NCI-H2227 (cell line): ENCODE data around the gene SMIM33.
"Not testable (repeated sequence)": the region's sequence is repeated elsewhere in the genome, so short reads cannot be mapped to it uniquely, and the experiment has no call there.

Experiments used
- DNase-seq: peaks from one replicate; lab custom pipeline; 2025; ENCODE audit not compliant: unreplicated experiment; lab: John Stamatoyannopoulos, UW

The SMIM33 gene

DNA sequence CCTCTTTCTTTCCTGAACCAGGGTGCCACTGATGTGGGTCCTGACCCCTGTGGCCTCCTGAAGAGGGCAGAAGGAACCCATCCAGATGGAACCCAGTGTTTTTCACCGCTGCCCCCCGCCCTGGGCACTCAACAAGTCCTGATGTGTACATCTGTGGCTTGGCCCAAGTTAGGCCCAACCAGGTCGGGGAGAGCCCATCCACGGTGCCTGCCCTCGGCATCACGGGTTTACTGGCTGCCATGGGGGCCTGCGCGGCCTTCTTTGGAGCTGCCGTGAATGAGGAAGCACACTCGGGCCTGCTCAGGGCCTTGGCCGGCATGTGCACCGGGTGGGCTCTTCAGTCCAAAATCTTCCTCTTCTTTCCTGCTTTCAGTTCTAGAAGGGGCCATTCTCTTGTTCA lies 14.0 kb upstream of the SMIM33 start:
- DNase-seq: no peak

DNA sequence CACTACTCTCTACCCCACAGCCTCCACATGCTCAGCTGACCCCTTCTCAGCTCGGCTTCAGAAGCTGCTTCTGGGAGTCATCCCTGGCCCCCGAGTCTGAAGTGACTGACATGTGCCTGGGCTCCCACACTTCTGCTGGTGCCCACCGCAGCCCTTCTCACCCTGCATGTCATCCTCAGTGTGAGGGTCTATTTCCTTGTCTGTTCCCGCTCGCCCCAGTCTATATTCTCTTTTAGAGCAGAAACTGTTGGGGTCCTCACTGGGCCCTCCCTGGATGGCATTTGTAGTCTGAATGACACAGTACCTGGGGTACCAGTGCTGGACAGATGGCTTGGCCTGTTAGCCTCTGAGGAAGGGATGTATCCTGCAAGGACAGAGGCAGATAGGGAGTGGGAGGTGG lies 13.6 kb upstream of the SMIM33 start:
- no peak for DNase-seq

DNA sequence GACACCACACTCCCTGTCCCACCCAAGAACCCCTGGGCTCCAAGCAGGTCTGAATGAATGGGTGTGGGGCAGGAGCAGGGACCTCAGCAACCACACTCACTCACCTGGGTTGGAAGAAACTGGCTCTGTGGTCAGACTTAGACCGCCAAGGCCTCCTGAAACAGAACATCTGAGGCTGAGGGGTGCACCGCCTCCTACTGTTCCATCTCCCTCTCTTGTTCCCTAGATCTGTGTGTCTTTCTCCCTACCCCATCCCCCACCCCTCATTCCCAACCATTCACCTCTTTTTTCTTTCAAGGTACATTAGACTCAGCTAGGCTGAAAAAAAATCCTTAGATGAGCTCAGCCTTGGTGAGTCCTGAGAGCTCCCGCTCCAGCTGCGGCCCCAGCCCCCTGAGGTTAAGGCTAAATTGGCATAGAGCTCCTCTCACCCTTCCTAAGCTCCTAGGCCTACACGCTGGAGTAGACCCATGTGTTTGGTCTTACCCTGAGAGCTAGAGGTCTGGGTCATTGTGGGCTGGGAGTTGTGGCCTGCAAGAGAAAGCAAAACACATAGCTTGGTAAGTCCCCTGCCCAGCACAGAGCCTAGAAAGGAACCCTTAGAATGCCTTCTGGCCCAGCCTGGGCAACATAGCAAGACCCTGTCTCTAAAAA lies 13.0 kb upstream of the SMIM33 start:
- DNase-seq: no peak

DNA sequence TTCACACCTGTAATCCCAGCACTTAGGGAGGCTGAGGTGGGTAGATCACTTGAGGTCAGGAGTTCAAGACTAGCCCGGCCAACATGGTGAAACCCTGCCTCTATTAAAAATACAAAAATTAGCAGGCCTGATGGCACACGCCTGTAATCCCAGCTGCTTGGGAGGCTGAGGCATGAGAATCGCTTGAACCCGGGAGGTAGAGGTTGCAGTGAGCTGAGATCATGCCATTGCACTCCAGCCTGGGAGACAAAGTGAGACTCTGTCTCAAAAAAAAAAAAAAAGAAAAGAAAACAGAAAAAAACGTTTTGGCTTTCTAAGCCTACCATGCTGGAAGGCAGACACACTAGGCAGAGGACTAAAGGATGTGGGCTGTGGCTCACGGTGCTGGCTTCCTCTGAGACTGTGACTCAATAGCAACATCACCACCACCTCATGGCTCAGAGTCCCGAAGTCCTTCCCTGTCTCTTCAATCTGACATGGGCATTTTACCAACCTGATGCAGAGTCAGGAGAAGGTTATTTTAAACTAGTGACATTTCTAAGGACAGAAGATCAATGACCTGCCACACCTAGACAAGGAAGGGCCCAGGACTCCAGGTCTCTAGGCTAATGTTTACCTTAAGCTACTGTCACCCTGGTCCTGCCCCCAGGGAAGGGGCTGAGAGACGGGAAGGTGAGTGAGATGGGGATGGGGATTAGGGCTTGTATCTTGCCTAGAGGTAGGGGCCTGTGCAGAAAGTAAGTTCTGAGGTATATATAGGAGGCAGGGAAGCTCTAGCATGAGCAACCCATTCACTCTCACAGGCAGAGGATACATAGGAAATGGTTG lies 12.0 kb upstream of the SMIM33 start:
- no peak for DNase-seq

DNA sequence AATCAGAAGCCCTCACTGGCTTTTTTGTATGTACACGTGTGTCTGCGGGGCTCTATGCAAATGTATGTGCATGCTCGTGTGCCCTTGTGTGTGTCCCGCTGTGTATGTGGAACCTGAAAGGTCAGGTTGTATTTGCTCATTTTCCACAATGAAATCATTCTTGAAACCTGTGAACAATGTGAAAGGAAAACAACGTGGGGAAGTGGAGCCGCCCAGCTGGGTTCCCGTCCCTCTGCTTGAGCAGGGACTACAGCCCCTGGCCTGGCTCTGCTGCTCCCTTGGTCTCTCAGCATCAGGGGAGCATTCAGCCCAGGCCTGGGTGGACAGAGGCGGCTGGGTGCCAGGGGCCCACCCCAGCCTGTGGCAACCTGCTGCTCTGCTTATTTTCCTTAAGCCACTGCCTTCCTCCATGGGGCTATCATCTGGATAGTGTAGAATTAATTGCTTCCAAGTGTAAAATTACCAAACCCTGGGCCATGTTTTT lies 11.3 kb upstream of the SMIM33 start:
- no peak for DNase-seq

DNA sequence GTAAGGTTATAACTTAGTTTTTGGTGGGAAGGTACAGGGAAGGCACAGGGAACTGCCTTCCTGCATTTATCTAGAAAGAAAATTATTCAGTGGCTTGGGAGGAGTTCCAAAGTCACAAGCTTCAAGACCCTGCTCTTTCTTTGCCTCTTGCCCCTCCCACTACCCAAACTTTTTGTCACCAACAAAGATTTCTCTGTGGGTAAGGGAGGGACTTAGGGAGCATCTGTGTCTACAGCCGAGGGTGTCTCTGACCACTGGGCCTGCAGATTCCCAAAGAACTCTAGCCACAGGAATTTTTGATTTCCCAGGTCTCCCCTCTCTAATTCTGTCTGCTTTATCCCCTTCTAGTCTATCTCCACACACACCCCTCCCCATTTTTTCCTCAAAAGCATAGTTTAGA lies 10.3 kb upstream of the SMIM33 start:
- DNase-seq: no peak

DNA sequence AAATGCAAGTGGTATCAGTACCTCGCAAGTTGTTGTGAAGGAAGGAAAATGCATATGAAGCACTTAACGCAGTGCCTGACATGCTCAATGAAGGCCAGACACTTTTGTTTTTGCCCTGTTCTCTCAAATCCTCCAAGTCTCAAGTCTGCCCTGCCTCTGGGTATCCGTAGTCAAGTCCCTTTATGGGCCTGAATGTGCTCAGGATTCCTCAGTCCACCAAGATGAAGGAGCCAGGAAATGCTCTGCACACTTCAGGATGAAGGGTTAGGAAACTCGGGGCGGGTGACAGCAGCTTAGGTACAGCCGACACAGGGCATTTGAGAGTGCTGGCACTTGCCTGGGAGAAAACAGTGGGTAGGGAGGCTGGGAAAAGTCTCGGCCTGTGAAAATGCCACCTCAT lies 9.6 kb upstream of the SMIM33 start:
- no peak for DNase-seq

DNA sequence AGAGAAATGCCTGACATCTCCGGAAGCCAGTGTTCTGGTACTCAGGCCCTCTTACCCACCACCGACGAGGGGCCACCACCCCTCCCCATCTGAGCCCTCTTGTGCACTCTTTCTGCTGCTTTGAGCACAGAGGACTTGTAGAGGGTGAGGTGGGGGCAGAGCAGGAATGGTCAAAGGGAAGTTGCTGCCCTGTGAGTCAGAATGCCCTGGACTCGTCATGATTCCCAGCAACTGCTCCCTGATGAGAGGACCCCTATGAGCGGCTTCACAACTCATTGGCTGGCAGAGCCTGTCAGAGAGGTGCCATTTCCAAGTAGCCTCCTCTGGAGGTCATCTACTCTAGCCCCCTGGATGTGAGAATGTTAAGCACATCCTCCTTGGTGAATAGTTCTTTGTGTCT lies 9.1 kb upstream of the SMIM33 start:
- DNase-seq: no peak

DNA sequence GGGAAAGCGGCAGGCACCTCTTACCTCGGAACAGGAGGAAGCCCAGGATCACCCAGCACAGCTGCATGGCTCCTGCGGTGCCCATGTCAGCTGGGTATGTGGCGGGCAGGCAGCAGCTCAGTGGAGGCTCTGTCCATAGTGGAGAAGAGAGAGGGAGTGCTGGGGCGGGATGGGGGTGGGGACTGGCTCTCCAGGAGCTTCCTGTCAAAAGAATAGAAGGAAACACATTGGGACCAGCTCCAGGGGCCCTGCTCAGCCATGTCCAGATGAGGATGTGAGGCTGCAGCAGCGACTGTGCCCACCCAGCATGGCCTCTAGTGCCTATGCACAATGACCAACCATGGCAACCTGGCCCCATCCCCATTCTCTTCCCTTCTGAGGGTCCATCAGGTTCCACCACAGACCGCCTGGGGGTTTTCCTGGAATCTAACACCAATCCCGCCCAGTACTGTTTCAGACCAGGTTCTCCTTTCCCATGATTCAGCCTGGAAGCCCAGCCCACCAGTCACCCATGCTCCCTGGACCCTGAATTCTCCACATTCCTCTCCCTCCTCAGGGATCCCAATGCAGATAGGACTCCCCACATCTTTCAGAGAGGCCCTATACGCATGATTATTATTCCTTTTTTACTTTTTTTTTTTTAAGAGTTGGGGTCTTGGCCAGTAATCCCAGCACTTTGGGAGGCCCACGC lies 8.1 kb upstream of the SMIM33 start, which contains the start of gene ECSCR:
ECSCR (minus strand) TSS at position 158 of the 691 bp plus-strand sequence; CDS start at position 85, 73 bp downstream.
- no peak for DNase-seq

DNA sequence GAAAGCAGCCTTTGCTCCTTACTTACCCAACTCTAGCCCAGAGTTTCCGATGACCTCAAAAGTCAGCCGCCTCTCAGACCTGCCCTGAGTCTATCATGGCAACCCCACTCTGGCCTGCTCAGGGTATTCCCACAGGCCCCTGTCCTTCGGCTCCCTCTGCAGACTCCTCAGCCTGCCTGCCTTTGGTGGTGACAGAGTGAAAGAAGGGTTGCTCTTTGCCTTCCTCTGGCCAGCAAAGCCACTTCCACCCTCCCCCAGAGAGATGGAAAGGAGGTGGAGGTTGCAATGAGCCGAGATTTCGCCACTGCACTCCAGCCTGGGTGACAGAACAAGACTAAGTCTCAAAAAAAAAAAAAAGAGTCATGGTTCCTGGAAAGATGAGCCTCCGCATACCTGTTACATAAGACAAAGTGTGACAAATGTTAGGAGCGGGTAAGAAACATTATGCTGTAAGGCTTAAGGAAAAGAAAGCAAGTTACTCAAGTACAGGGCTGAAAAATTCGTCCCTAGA lies 2.3 kb upstream of the SMIM33 start:
- no peak for DNase-seq

DNA sequence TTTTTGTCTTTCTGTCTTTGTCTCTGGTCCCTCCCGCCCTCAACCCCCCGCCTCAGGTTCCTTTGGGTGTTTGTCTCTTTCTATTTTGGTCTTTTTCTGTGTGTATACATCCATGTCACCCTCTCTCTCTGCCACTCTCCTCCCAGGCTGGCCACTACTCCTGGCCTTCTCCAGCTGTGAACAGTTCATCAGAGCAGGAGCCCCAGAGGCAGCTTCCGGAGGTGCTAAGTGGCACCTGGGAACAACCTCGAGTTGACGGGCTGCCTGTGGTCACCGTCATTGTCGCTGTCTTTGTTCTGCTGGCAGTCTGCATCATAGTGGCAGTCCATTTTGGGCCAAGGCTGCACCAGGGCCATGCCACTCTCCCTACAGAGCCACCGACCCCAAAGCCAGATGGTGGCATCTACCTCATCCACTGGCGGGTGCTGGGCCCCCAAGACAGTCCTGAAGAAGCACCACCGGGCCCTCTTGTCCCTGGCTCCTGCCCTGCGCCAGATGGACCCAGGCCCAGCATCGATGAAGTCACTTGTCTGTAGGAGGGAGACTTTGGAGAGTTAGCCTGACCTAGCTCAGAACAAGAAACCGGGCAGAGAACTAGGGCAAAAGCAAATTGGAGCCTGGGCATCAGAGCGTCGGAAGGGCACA lies 1.7 kb downstream of the SMIM33 start:
- DNase-seq: no peak

DNA sequence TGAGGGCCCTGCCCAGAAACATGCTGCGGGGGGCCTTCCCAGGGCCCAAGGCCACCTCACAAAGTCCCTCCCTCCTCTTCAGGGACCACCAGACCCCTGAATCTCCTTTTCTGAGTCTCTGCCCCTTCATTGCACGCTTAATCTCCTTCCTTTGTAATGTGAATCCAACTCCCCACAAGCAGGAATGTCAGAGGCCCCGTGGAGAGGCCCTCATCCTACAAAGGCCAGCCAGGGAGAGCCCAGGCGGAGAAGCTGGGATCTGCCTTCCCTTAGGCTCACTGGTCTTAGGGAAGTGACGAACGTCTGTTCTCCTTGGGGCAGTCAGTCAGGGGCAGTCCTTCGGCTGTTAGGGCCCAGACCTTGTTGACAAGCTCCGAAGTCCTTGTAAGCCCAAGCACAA lies 2.3 kb downstream of the SMIM33 start:
- DNase-seq: no peak

DNA sequence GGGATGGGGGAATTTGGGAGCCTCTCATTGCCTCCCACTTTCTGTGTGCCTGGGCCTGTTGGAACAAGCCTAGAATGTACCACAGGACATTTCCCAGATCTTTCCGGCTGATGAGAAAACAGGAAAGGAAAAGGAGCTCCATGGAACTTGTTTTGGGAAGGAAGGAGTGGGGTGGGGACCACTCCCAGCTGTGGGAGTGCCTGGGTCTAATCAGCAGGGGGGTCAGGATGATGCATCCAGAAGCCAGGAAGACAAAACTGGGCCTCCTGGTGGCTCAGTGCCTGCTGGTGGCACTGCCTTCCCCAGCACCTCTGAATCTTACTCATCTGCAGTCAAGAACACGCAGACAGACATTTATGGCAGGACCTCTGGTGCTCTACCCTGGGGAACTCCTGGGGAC lies 2.8 kb downstream of the SMIM33 start:
- DNase-seq: no peak

DNA sequence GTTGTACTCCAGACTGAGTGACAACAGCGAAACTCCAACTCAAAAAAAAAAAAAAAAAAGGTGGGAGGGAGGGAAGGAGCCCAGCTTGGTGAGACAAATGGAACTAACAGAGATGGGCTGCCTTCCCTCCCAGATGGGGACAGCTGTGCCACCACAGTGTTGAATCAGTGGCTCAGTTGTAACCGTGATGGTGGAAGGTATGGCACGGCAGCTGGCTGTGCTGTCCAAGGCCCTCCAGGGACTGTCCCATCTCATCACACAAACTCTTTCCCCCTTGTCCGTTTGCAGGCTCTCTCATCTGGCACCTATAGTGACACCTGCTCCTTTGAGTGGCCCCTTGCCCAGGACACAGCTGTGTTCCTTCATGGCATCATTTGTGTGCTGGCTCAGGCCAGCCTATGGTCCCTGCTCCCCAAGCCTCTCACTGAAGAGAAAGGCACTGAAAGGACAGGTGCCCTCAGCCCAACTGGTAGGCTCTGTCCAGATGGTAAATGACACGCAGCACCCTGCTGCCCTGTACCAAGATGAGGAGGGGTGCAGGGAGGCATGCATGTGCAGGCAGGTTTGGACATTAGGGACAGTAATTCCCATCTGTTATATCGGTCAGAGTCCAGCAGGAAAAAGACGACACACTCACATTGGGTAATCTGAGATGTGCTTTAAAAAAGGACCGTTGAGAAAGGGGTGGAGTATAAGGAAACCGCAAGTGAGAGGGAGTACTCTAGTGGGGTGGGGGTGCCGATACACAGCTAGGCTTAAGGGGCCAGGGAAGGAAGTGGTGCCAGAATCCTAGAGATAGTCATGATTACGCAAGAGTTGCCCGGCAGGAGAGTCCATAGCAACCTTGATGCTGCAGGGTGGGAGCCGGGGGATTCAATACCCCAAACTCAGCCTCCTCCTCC lies 4.3 kb downstream of the SMIM33 start:
- no peak for DNase-seq

DNA sequence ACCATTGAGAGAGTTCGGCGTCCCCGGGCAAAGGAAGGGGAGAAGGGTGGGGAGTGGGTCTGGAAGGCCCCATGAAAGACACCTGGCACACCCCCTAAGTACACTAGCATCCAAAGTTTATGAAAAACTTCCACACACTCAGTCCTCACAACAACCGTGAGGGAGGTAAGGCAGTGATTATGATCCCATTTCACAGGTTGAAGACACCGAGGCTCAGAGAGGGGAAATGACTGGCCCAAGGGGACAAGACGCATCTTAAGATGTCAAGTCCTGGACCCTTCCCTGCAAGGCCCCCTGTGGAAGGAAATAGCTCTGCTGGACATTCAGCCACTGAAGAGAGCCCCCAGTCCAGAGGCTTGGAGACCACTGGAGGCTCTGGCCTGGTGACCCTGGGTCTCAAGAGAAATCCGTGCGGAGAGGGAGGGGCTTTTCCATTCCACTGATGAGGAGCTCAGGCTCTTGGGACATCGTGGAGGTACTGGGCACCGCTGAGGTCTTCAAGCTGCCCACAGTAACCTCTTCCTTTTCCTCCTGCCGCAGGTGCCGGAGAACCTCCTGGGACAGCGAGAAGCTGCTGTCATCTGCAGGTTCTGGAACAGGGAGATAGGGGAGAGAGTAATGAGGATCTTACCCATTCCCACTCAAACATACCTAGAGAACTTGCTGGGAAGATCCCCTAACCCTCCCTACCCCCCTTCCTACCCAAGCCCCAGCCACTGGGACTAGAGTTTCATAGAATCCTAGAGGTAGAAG lies 5.2 kb downstream of the SMIM33 start:
- DNase-seq: no peak

DNA sequence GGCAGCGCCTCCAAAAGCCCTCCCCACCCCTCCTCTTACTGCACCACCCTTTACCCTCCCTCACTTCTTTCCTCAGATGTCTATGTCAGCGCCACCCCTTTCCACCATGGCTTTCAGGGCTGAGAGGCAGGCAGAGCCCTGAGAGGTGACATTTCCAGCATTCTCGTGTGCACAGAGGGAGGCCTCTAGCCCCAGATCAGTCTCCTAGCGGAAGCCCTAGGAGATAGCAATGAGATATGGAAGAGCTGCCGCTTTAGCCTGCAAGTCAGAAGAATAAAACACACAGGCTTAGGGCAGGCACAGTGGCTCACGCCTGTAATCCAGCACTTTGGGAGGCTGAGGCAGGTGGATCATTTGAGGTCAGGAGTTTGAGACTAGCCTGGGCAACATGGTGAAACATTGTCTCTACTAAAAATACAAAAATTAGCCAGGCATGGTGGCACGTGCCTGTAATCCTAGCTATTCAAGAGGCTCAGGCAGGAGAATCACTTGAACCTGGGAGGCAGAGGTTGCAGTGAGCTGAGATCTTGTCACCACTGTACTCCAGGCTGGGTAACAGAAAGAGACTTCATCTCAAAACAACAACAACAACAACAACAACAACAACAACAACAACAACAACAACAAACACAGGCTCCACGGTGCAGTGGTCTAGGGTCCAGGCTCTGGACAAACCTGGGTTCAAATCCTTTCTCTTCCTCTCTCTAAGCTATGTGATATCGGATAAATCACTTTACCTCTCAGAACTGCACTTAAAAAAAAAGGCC lies 8.0 kb downstream of the SMIM33 start:
- not testable (repeated sequence) for DNase-seq

DNA sequence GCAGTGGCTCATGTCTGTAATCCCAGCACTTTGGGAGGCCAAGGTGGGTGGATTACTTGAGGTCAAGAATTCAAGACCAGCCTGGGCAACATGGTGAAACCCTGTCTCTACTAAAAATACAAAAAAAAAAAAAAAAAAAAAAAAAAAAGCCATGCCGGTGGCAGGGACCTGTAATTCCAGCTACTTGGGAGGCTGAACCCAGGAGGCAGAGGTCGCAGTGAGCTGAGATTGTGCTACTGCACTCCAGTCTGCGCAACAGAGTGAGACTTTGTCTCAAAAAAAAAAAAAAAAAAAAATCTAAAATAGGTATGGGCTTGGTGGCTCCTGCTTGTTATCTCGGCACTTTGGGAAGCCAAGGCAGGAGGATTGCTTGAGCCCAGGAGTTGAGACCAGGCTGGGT lies 8.9 kb downstream of the SMIM33 start:
- not testable (repeated sequence) for DNase-seq

DNA sequence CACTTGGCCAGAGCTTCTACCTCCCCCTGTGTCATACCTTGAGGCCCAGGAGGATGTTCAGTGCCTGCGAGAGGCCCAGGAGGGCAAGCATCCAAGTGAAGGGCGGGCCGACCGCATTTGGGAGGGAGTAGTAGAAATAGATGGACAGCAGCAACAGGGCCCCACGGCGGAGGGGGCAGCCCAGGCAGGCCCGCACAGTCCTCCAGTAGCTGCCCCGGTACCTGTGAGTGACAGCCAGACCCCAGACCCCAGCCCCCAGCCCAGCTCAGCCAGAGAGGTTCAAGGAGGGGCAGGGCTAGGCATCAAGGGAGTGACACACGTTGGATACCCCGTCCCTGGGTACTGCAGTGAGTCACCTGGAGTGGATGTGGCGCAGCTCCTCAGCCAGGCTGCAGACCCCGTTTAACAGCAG lies 10.3 kb downstream of the SMIM33 start:
- DNase-seq: no peak
